Measurements from ENCODE around the gene CTBP2.
"Not testable (repeated sequence)": the region's sequence is repeated elsewhere in the genome, so short reads cannot be mapped to it uniquely, and the experiment has no call there.

Gene CTBP2

GRCh38 chr10:125084191-125084613, 76.2 kb downstream of the CTBP2 start:
- no peak overlapping the region for H3K4me3 ChIP-seq (ENCODE audit: low read depth, low read length)
- TF ChIP-seq CTCF (IDR thresholded peaks at IDR 0.05; ENCODE audit: insufficient read depth, low read depth, low read length, missing control alignments), result no peak
- no peak for DNase-seq (ENCODE audit: low read depth)

GRCh38 chr10:125083576-125083920, 76.8 kb downstream of the CTBP2 start:
- no peak for DNase-seq (ENCODE audit: low read depth)
- H3K4me3 ChIP-seq (ENCODE audit: low read depth, low read length), result no peak overlapping the region
- TF ChIP-seq CTCF (IDR thresholded peaks at IDR 0.05; ENCODE audit: insufficient read depth, low read depth, low read length, missing control alignments), result no peak

- no peak overlapping the region for H3K4me3 ChIP-seq (ENCODE audit: low read depth, low read length)
- no peak for DNase-seq (ENCODE audit: low read depth)
- TF ChIP-seq CTCF (IDR thresholded peaks at IDR 0.05; ENCODE audit: insufficient read depth, low read depth, low read length, missing control alignments), result no peak
Observed at GRCh38 chr10:125082881-125083575, 77.3 kb downstream of the CTBP2 start.

- not testable (repeated sequence) for DNase-seq (ENCODE audit: low read depth); H3K4me3 ChIP-seq (ENCODE audit: low read depth, low read length)
Observed at GRCh38 chr10:125082471-125082870, 77.9 kb downstream of the CTBP2 start.

- no peak overlapping the region for H3K4me3 ChIP-seq (ENCODE audit: low read depth, low read length)
- no peak for TF ChIP-seq CTCF (IDR thresholded peaks at IDR 0.05; ENCODE audit: insufficient read depth, low read depth, low read length, missing control alignments)
- no peak for DNase-seq (ENCODE audit: low read depth)
Observed at GRCh38 chr10:125081931-125082330, 78.4 kb downstream of the CTBP2 start.

GRCh38 chr10:125080984-125081383, 79.4 kb downstream of the CTBP2 start:
- no peak for TF ChIP-seq CTCF (IDR thresholded peaks at IDR 0.05; ENCODE audit: insufficient read depth, low read depth, low read length, missing control alignments)
- no peak overlapping the region for H3K4me3 ChIP-seq (ENCODE audit: low read depth, low read length)
- no peak for DNase-seq (ENCODE audit: low read depth)

- DNase-seq (ENCODE audit: low read depth), result no peak
- H3K4me3 ChIP-seq (ENCODE audit: low read depth, low read length), result no peak overlapping the region
- no peak for TF ChIP-seq CTCF (IDR thresholded peaks at IDR 0.05; ENCODE audit: insufficient read depth, low read depth, low read length, missing control alignments)
Observed at GRCh38 chr10:125080296-125080695, 80.1 kb downstream of the CTBP2 start.

Measured in GM12865 (cell line).